Left ventricle myocardium inferior (tissue), 1 donor: ENCODE data around the gene HOXA4. TPM values are rescaled to one million over a fixed set of nuclear protein-coding genes. Genes with fewer than 3 reads are reported as not detected.
A peak's percentile ranks its signal among the peaks of the same experiment; 100 is the strongest.

Experiments used
- DNase-seq: peaks from one replicate; pipeline ENCODE4 v3.0.0-alpha.2; 2020
- H3K27ac ChIP-seq: fragments of 200-600 bp; replicated peaks from 2 replicates; pipeline ENCODE4 v1.8.0; 2021
- H3K27me3 ChIP-seq: fragments of 200-600 bp; 2 replicates; pipeline ENCODE4 v1.8.0; 2021; ENCODE audit warnings: low read depth
- H3K36me3 ChIP-seq: fragments of 200-600 bp; 2 replicates; pipeline ENCODE4 v1.8.0; 2021
- H3K4me1 ChIP-seq: fragments of 200-600 bp; 2 replicates; pipeline ENCODE4 v1.8.0; 2021
- H3K4me3 ChIP-seq: fragments of 200-600 bp; 2 replicates; pipeline ENCODE4 v1.8.0; 2021; ENCODE audit warnings: mild to moderate bottlenecking, moderate library complexity
- H3K9me3 ChIP-seq: fragments of 200-600 bp; replicated peaks from 2 replicates; pipeline ENCODE4 v1.8.0; 2021
- CTCF ChIP-seq: fragments of 200-600 bp; IDR thresholded peaks from 2 replicates; pipeline ENCODE4 v1.8.0; 2021; ENCODE audit warnings: antibody characterized with exemption, mild to moderate bottlenecking, borderline replicate concordance
- intact Hi-C: fragments of 100-400 bp; cut with micrococcal nuclease; formaldehyde crosslinking; loops from one replicate; pipeline ENCODE4 v1.11.0; 2022
- total RNA-seq: library from RNA; stranded (reverse); fragmentation: NEBNext Ultra II Directional; extraction: Animal tissue kit (Norgen Biotek cat#: 25700); gene quantifications from one replicate; pipeline ENCODE4 v1.2.1, GENCODE V29; 2021
- donor health status: DM: no; HTN: yes; CAD: no; lungs with severe emphysema.

Gene HOXA4
- total RNA-seq, 1 donor from 2014 or later: not detected

GRCh38 chr7:27134392-27134791 is 3.8 kb upstream of the HOXA4 start:
- peaks cover 12% of the 10 kb centered on the region for H3K4me1 ChIP-seq
- H3K27me3 ChIP-seq: peaks cover 100% of the 10 kb centered on the region
- H3K27ac ChIP-seq: no peak overlapping the region
- H3K4me3 ChIP-seq: no peak overlapping the region
- TF ChIP-seq CTCF: no peak
- H3K9me3 ChIP-seq: no peaks in the 10 kb centered on the region
- H3K36me3 ChIP-seq: no peaks in the 10 kb centered on the region
- DNase-seq: no peak
- intact Hi-C loops: no loop called here

- intact Hi-C loops: no loop called here
- Histone ChIP-seq H3K4me1 (peaks cover 10% of the 10 kb centered on the region), H3K36me3 (no peaks in the 10 kb centered on the region), H3K9me3 (no peaks in the 10 kb centered on the region), H3K4me3 (no peak overlapping the region), H3K27me3 (peaks cover 100% of the 10 kb centered on the region), H3K27ac (no peak overlapping the region)
- TF ChIP-seq CTCF: no peak
- DNase-seq: no peak
Observed at GRCh38 chr7:27133409-27134231, 3.1 kb upstream of the HOXA4 start.

GRCh38 chr7:27132978-27133377 is 2.4 kb upstream of the HOXA4 start:
- Histone ChIP-seq H3K9me3 (no peaks in the 10 kb centered on the region), H3K27ac (no peak overlapping the region), H3K4me3 (no peak overlapping the region), H3K36me3 (no peaks in the 10 kb centered on the region), H3K4me1 (peaks cover 10% of the 10 kb centered on the region), H3K27me3 (peaks cover 100% of the 10 kb centered on the region)
- DNase-seq: no peak
- intact Hi-C loops: no loop called here
- TF ChIP-seq CTCF: no peak

- intact Hi-C loops: no loop called here
- H3K4me3 ChIP-seq: no peak overlapping the region
- no peak for DNase-seq
- no peaks in the 10 kb centered on the region for H3K9me3 ChIP-seq
- H3K27ac ChIP-seq: no peak overlapping the region
- peaks cover 10% of the 10 kb centered on the region for H3K4me1 ChIP-seq
- peaks cover 100% of the 10 kb centered on the region for H3K27me3 ChIP-seq
- no peak for TF ChIP-seq CTCF
- H3K36me3 ChIP-seq: no peaks in the 10 kb centered on the region
Observed at GRCh38 chr7:27132214-27132613, 1.7 kb upstream of the HOXA4 start.

GRCh38 chr7:27131390-27131819 is 848 bp upstream of the HOXA4 start:
- intact Hi-C loops: no loop called here
- Histone ChIP-seq H3K36me3 (no peaks in the 10 kb centered on the region), H3K9me3 (no peaks in the 10 kb centered on the region), H3K4me3 (peak overlapping the region; percentile 67), H3K27me3 (peaks cover 100% of the 10 kb centered on the region), H3K27ac (no peak overlapping the region), H3K4me1 (peaks cover 10% of the 10 kb centered on the region)
- no peak for DNase-seq
- TF ChIP-seq CTCF: no peak
